Central memory CD8-positive, alpha-beta T cell (primary cell): ENCODE measurements around the gene TARS1.
"Not testable (repeated sequence)": the region's sequence is repeated elsewhere in the genome, so short reads cannot be mapped to it uniquely, and the experiment has no call there.

Experiments used
- ATAC-seq: fragments of 150-1000 bp; cut with Tn5 transposase; replicated peaks from 2 replicates; pipeline ENCODE4 v1.10.0; 2022; ENCODE audit warnings: mild to moderate bottlenecking, moderate FRiP score, moderate number of reproducible peaks; ENCODE audit not compliant: poor library complexity, severe bottlenecking; ENCODE audit errors: extremely low read depth
- DNase-seq, 2 donors: peaks; one replicate each; pipeline ENCODE4 v3.0.0; 2021; ENCODE audit warnings: low spot score in 2 of 2
- H3K27ac Mint-ChIP-seq: one replicate; pipeline ENCODE4 v1.8.0; 2022; ENCODE audit warnings: low read depth, mild to moderate bottlenecking, moderate library complexity, mixed read lengths
- H3K27me3 Mint-ChIP-seq: one replicate; pipeline ENCODE4 v1.8.0; 2022; ENCODE audit warnings: mixed read lengths
- H3K36me3 Mint-ChIP-seq: one replicate; pipeline ENCODE4 v1.8.0; 2022; ENCODE audit warnings: mild to moderate bottlenecking, moderate library complexity, mixed read lengths; ENCODE audit not compliant: insufficient read depth
- H3K4me1 Mint-ChIP-seq: one replicate; pipeline ENCODE4 v1.8.0; 2022; ENCODE audit warnings: mixed read lengths
- H3K4me3 Mint-ChIP-seq: one replicate; pipeline ENCODE4 v1.8.0; 2022; ENCODE audit warnings: mild to moderate bottlenecking, moderate library complexity, mixed read lengths
- H3K9me3 Mint-ChIP-seq: one replicate; pipeline ENCODE4 v1.8.0; 2022; ENCODE audit warnings: mixed read lengths

TARS1 gene

DNA sequence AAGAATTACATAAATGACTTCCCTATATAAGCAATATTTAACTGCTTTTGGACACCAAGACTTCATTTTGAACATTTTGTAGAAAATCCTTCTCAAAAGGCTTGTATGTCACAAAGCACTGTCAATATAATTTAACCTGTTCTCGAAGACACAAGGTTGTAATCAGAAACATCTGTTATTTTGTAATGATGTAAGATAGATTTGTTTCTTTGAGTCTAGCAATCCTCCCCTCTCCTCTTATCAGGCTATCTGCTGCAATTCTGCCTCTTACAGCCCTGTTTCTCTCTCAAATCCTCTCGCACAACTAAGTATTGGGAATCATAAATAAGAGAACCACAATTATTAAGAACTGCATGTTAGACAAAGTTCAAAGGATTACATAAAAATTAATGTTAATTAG is 18.6 kb upstream of the TARS1 start:
- no peaks in the 10 kb centered on the region for H3K9me3 Mint-ChIP-seq
- H3K27me3 Mint-ChIP-seq: peaks cover 24% of the 10 kb centered on the region
- H3K27ac Mint-ChIP-seq: no peak overlapping the region

DNA sequence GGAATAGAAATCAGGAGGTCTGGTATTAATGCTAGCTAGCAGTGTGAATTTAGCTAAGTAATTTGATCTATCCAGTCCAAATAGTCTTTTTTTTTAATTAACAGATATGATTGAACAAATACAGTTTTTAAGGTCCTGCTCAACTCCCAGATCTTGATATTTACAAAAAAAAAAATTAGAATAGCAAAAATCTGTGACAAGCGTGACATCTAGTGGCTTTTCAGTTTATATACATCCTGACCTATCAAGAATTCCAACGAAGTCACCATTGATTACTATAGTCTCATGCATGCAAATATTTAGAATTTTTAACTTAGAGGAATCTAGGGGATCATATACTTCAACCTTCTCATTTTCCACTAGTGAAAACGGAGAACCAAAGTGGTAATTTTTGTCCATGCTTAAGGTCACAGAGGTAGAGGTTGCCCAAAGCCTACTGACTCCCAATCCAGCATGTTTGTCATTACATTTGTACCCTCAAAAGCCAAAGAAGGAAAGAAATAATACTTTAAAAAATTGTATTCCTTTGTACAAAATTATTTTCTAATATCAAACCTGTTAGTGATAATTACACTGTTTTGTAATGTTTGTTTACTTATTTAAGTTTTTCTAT is 17.6 kb upstream of the TARS1 start:
- H3K27ac Mint-ChIP-seq: no peak overlapping the region
- peaks cover 5% of the 10 kb centered on the region for H3K36me3 Mint-ChIP-seq
- ATAC-seq (no peak), DNase-seq (no peak)
- no peak overlapping the region for H3K4me3 Mint-ChIP-seq
- H3K4me1 Mint-ChIP-seq: no peaks in the 10 kb centered on the region
- H3K9me3 Mint-ChIP-seq: no peaks in the 10 kb centered on the region
- H3K27me3 Mint-ChIP-seq: peaks cover 33% of the 10 kb centered on the region

More for the DNA sequence above, 18.6 kb upstream of the TARS1 start:
- ATAC-seq (no peak), DNase-seq (no peak)
- Mint-ChIP-seq H3K36me3 (peaks cover 2% of the 10 kb centered on the region), H3K4me1 (no peaks in the 10 kb centered on the region), H3K4me3 (no peak overlapping the region)

GRCh38 chr5:33425314-33425713 is 15.5 kb upstream of the TARS1 start:
- H3K27ac Mint-ChIP-seq: no peak overlapping the region
- no peaks in the 10 kb centered on the region for H3K9me3 Mint-ChIP-seq
- H3K27me3 Mint-ChIP-seq: peaks cover 48% of the 10 kb centered on the region
- H3K4me1 Mint-ChIP-seq: no peaks in the 10 kb centered on the region
- H3K36me3 Mint-ChIP-seq: peaks cover 2% of the 10 kb centered on the region
- DNase-seq: no peak
- no peak for ATAC-seq
- H3K4me3 Mint-ChIP-seq: no peak overlapping the region

DNA sequence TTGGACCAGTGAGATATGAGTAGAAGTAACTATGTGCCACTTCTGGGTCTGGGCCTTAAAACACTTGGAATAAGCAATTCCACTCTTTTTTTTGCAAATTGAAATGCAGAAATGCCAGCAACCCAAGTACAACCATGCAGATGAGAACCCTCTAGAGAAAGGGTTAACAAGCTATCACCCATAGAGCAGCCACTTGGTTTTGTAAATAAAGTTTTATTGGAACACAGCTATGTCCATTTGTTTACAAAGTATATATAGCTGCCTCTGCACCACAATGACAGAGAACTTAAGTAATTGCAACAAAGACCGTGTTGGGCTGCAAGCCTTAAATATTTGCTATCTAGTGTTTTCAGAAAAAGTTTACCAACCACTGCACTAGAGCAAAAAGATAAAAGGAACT is 9.8 kb upstream of the TARS1 start:
- H3K4me3 Mint-ChIP-seq: no peak overlapping the region
- no peak for DNase-seq
- ATAC-seq: no peak
- no peaks in the 10 kb centered on the region for H3K9me3 Mint-ChIP-seq
- H3K36me3 Mint-ChIP-seq: peaks cover 2% of the 10 kb centered on the region
- H3K4me1 Mint-ChIP-seq: peaks cover 5% of the 10 kb centered on the region
- peaks cover 34% of the 10 kb centered on the region for H3K27me3 Mint-ChIP-seq
- no peak overlapping the region for H3K27ac Mint-ChIP-seq

GRCh38 chr5:33432656-33433055 is 8.1 kb upstream of the TARS1 start:
- Mint-ChIP-seq H3K4me3 (no peak overlapping the region), H3K27me3 (peaks cover 20% of the 10 kb centered on the region), H3K27ac (no peak overlapping the region), H3K4me1 (peaks cover 8% of the 10 kb centered on the region), H3K36me3 (peaks cover under 1% of the 10 kb centered on the region), H3K9me3 (no peaks in the 10 kb centered on the region)
- no peak for ATAC-seq
- DNase-seq: no peak

- no peak for ATAC-seq
These were observed 7.2 kb upstream of the TARS1 start for GRCh38 chr5:33433303-33434240.

DNA sequence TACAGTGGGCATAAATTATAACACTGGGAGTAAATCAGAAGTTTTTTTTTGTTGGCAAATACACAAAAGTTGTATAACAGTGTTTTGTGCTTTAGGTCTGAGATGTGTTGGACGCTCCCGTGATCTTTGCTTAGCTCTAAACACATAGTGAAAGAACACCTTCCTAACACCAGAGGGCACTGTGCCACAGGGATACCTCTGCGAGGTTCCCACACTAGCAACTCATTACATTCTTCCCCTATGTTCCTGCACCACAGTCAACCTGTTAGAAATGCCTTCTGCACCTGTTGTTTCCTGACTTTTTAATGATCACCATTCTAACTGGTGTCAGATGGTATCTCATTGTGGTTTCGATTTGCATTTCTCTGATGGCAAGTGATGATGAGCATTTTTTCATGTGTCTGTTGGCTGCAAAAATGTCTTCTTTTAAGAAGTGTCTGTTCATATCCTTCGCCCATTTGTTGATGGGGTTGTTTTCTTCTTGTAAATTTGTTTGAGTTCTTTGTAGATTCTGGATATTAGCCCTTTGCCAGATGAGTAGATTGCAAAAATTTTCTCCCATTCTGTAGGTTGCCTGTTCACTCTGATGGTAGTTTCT is 4.8 kb upstream of the TARS1 start:
- not testable (repeated sequence) for H3K4me1 Mint-ChIP-seq, H3K9me3 Mint-ChIP-seq, H3K27ac Mint-ChIP-seq, H3K27me3 Mint-ChIP-seq, H3K4me3 Mint-ChIP-seq, H3K36me3 Mint-ChIP-seq
- peak; percentile 36 for ATAC-seq
- peak; percentile 36 to 50 for DNase-seq

More at GRCh38 chr5:33433303-33434240, 7.2 kb upstream of the TARS1 start:
- Mint-ChIP-seq H3K4me1 (peaks cover 8% of the 10 kb centered on the region), H3K27me3 (peaks cover 11% of the 10 kb centered on the region), H3K4me3 (no peak overlapping the region), H3K27ac (no peak overlapping the region), H3K9me3 (no peaks in the 10 kb centered on the region), H3K36me3 (no peaks in the 10 kb centered on the region)
- no peak for DNase-seq

GRCh38 chr5:33438996-33439395 is 1.8 kb upstream of the TARS1 start:
- no peak for DNase-seq
- H3K36me3 Mint-ChIP-seq: peaks cover 3% of the 10 kb centered on the region
- H3K27me3 Mint-ChIP-seq: no peaks in the 10 kb centered on the region
- H3K27ac Mint-ChIP-seq: no peak overlapping the region
- H3K9me3 Mint-ChIP-seq: no peaks in the 10 kb centered on the region
- H3K4me3 Mint-ChIP-seq: no peak overlapping the region
- peaks cover 16% of the 10 kb centered on the region for H3K4me1 Mint-ChIP-seq
- ATAC-seq: no peak

DNA sequence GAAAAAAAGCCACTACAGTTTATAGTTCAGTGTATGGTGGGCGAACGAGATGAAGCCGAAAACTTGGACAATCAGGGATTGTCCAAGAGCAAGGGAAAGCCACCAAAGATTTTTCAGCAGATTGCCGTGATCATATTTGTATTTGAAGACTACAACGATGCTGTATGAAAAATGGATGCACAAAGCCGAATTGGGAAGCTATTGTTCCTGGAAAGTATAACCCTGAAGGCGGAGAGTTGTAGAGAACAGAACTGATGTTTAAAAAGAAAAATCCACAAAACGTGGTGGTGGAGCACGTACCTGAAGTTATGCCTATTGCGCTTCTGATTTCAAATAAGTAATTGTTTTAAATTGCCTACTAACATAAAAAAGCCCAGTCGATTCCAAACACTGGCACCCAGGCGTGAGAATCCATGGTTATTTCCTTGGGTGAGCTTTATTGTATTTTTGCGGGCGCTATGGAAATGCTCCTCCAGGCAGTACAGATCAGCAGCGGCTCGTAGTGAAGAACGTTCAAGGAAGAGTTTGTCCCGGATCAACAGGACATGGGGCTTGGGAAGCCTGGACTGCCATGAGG is 772 bp upstream of the TARS1 start:
- peaks cover 4% of the 10 kb centered on the region for H3K36me3 Mint-ChIP-seq
- H3K27me3 Mint-ChIP-seq: no peaks in the 10 kb centered on the region
- no peak overlapping the region for H3K27ac Mint-ChIP-seq
- ATAC-seq (no peak), DNase-seq (no peak)
- peaks cover 25% of the 10 kb centered on the region for H3K4me1 Mint-ChIP-seq
- H3K4me3 Mint-ChIP-seq: no peak overlapping the region
- no peaks in the 10 kb centered on the region for H3K9me3 Mint-ChIP-seq

DNA sequence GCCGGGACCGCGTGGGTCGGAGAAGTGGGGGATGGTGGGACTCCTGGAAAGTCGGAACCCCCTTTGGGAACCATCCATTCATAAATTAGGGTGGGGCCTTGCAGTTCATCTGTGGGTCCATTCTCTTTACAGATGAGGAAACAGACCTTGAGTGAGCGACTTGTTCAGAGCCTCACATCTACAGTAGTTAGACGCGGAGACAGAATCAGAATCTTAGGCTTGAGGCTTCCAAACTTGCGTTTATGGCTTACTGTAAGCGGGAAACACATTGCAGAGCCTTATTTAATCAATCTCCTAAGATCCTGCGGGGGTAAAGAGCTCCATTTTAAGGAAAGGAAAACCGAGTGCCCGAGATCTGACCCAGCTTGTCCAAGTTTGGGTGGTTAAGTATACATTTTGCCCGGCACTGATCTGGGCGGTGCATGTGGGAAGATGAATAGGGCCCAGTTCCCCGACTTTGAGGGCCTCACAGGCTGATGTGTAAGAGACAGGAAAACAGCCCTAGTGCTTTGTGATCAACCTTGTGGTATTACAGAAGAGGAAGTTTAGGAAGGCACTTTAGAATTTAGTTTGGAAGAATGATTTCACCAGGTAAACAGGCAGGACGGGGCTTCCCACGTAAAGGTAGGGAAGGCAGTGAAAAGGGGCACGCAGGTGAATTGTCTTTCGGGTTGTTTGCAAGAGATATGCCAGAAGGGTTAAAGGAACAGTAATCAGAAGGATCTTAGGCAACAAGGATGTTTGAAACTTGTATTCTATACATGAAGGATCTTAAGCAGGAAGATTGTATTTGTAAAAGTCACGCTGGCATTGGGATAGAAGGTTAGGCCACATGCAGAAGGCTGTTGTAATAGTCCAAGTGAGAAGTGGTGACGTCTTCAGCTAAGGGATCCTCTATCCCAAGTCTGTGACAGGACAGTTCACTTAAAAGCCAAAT is 744 bp downstream of the TARS1 start:
- Mint-ChIP-seq H3K36me3 (peaks cover 13% of the 10 kb centered on the region), H3K27ac (no peak overlapping the region), H3K9me3 (no peaks in the 10 kb centered on the region), H3K4me1 (peaks cover 28% of the 10 kb centered on the region), H3K27me3 (no peaks in the 10 kb centered on the region), H3K4me3 (no peak overlapping the region)
- DNase-seq: no peak
- ATAC-seq: peak; percentile 52

DNA sequence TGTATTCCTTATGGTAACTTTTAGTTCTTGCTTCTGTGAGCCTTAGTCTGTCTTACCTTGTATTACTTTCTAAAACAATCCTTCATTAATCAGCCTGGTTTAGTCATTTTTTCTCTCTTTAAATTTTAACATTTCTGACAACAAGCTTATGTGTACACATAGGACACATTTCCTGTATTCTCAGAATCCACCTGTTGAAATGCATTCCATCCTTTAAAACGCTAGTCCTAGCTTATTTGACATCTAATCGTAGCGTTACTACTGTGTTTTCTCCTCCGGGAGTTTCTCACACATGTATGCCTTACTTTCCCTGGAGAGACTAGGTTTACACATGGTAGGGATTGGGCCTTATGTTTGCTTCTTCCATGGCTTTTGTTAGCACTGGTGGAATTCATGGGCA is 3.8 kb downstream of the TARS1 start:
- Mint-ChIP-seq H3K27ac (no peak overlapping the region), H3K36me3 (peaks cover 27% of the 10 kb centered on the region), H3K27me3 (no peaks in the 10 kb centered on the region), H3K4me1 (peaks cover 35% of the 10 kb centered on the region), H3K4me3 (no peak overlapping the region), H3K9me3 (no peaks in the 10 kb centered on the region)
- DNase-seq (no peak), ATAC-seq (no peak)

DNA sequence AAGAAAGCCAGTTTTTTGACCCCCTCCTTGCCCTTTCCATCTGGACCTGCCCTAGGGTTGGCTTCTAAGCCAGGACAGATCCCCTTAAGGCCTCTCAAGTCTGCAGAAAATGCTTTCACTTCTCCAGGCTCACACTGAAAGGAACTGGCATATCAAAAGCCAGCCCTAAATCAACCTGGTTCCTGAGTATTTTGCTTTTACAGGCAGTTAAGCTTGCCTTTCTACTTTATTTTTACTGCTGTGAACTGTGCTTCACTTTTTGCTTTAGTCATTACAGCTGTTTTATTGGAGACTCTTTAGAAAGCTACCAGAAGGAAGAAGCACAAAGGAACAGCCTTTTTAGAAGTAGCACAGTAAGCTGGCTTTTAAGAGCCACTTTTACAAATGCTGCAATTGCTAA is 5.0 kb downstream of the TARS1 start:
- H3K4me1 Mint-ChIP-seq: peaks cover 35% of the 10 kb centered on the region
- DNase-seq (no peak), ATAC-seq (no peak)
- peaks cover 27% of the 10 kb centered on the region for H3K36me3 Mint-ChIP-seq
- no peaks in the 10 kb centered on the region for H3K9me3 Mint-ChIP-seq
- H3K27ac Mint-ChIP-seq: no peak overlapping the region
- H3K27me3 Mint-ChIP-seq: no peaks in the 10 kb centered on the region
- no peak overlapping the region for H3K4me3 Mint-ChIP-seq
